A549 (cell line): ENCODE data around the gene IDUA. TPM values are rescaled to one million over a fixed set of nuclear protein-coding genes. Genes with fewer than 3 reads are reported as not detected.

ENCODE experiments used
- ATAC-seq, 2 experiments: fragments of 200-7000 bp in 1 of 2; fragments of >200 bp in 1 of 2; cut with Nextera tagmentation in 1 of 2; cut with Tn5 transposase in 1 of 2; 3 replicates each; pipeline versions ENCODE4 v1.8.0 to v1.9.1; 2018 to 2020; ENCODE audit warnings: mild to moderate bottlenecking in 1 of 2, moderate library complexity in 1 of 2
- CTCF ChIA-PET: fragments of 300-600 bp; sonication (Branson Sonifier 250); formaldehyde crosslinking; extraction: SDS; loops from one replicate; lab custom pipeline; 2021; ENCODE audit warnings: antibody characterized with exemption, inconsistent platforms; lab: Yijun Ruan, JAX
- POLR2A ChIA-PET: fragments of 350-600 bp; formaldehyde crosslinking; extraction: SDS; loops from one replicate; lab custom pipeline; 2021; ENCODE audit warnings: antibody characterized with exemption, inconsistent platforms; lab: Yijun Ruan, JAX
- DNase-seq, 2 experiments: peaks; one replicate each; pipeline versions ENCODE4 v3.0.0 to v3.0.0-alpha.2; 2011 to 2016; ENCODE audit warnings: low read depth in 1 of 2, low spot score in 1 of 2
- FAIRE-seq: peaks from 2 replicates; lab custom pipeline; 2011; peaks lifted over from hg19 to GRCh38; lab: Jason Lieb, UNC
- H3K27ac ChIP-seq, 2 experiments: fragments of >200 bp; sonication (Bioruptor Twin); formaldehyde crosslinking; 3 replicates each; pipeline ENCODE4 v1.5.1; 2016 to 2017
- H3K4me1 ChIP-seq: fragments of >200 bp; sonication (Bioruptor Twin); formaldehyde crosslinking; 3 replicates; pipeline ENCODE4 v1.6.1; 2016
- H3K4me2 ChIP-seq: fragments of >200 bp; sonication (Bioruptor Twin); formaldehyde crosslinking; 3 replicates; pipeline ENCODE4 v1.6.1; 2016
- H3K4me3 ChIP-seq: fragments of >200 bp; sonication (Bioruptor Twin); formaldehyde crosslinking; 3 replicates; pipeline ENCODE4 v1.5.1; 2016
- H3K9me3 ChIP-seq: fragments of >200 bp; sonication (Bioruptor Twin); formaldehyde crosslinking; 3 replicates; pipeline ENCODE4 v1.6.1; 2016
- BCL3 ChIP-seq: fragments of >200 bp; sonication (Bioruptor Twin); formaldehyde crosslinking; IDR thresholded peaks from 3 replicates; pipeline ENCODE4 v1.6.1; 2016
- CEBPB ChIP-seq, 2 experiments: fragments of >200 bp in 1 of 2; sonication (Bioruptor Twin) in 1 of 2; formaldehyde crosslinking in 1 of 2; IDR thresholded peaks; 2 replicates each; pipeline ENCODE4 v1.6.1; 2012 to 2016
- CHD4 ChIP-seq: fragments of 200-600 bp; sonication (generic); IDR thresholded peaks from 2 replicates; pipeline ENCODE4 v1.6.1; 2016; ENCODE audit warnings: antibody characterized with exemption, mild to moderate bottlenecking, borderline replicate concordance
- EHF ChIP-seq: fragments of 250-450 bp; sonication (Bioruptor Pico); IDR thresholded peaks from 2 replicates; pipeline ENCODE4 v1.5.0; 2020; ENCODE audit warnings: mild to moderate bottlenecking
- EHMT2 ChIP-seq: fragments of 200-600 bp; sonication (generic); IDR thresholded peaks from 2 replicates; pipeline ENCODE4 v1.6.1; 2016; ENCODE audit warnings: antibody characterized with exemption, low read depth, mild to moderate bottlenecking, moderate library complexity
- EP300 ChIP-seq, 2 experiments: fragments of >200 bp; sonication (Bioruptor Twin); formaldehyde crosslinking; IDR thresholded peaks; 2 replicates in 1 of 2; 3 replicates in 1 of 2; pipeline ENCODE4 v1.6.1; 2016 to 2017
- FOSL2 ChIP-seq, 2 experiments: fragments of 450-650 bp in 1 of 2; fragments of >200 bp in 1 of 2; sonication (Bioruptor Twin) in 1 of 2; formaldehyde crosslinking; IDR thresholded peaks; 2 replicates each; pipeline versions ENCODE4 v1.5.0 to v1.6.1; 2016 to 2020; ENCODE audit warnings: mild to moderate bottlenecking in 1 of 2, moderate library complexity in 1 of 2
- FOXS1 ChIP-seq: fragments of 250-450 bp; sonication (Bioruptor Pico); IDR thresholded peaks from 2 replicates; pipeline ENCODE4 v1.5.0; 2020; ENCODE audit warnings: mild to moderate bottlenecking, moderate library complexity
- HEYL ChIP-seq: fragments of 250-450 bp; sonication (Bioruptor Pico); IDR thresholded peaks from 2 replicates; pipeline ENCODE4 v1.8.0; 2021; ENCODE audit warnings: mild to moderate bottlenecking, moderate library complexity
- HMGXB4 ChIP-seq: fragments of 250-450 bp; sonication (Bioruptor Pico); IDR thresholded peaks from 2 replicates; pipeline ENCODE4 v1.5.0; 2021; ENCODE audit warnings: mild to moderate bottlenecking, moderate library complexity, borderline replicate concordance
- HOXA7 ChIP-seq: fragments of 250-450 bp; sonication (Bioruptor Pico); IDR thresholded peaks from 2 replicates; pipeline ENCODE4 v1.5.0; 2020; ENCODE audit warnings: mild to moderate bottlenecking, moderate library complexity
- HOXB5 ChIP-seq: fragments of 250-450 bp; sonication (Bioruptor Pico); IDR thresholded peaks from 2 replicates; pipeline ENCODE4 v1.5.0; 2020; ENCODE audit warnings: mild to moderate bottlenecking, moderate library complexity
- KDM1A ChIP-seq: fragments of 200-600 bp; sonication (generic); IDR thresholded peaks from 2 replicates; pipeline ENCODE4 v1.6.1; 2016; ENCODE audit warnings: low read depth, mild to moderate bottlenecking
- MAFK ChIP-seq: fragments of 450-650 bp; IDR thresholded peaks from 2 replicates; pipeline ENCODE4 v1.6.1; 2014; ENCODE audit not compliant: partially characterized antibody
- MYC ChIP-seq: IDR thresholded peaks from 2 replicates; pipeline ENCODE4 v1.6.1; 2012; ENCODE audit warnings: mild to moderate bottlenecking, inconsistent platforms, low read length, improper control_type of control experiment, borderline replicate concordance
- NFE2L2 ChIP-seq: fragments of 150-350 bp; conservative IDR thresholded peaks from 2 replicates; pipeline ENCODE4 v1.6.1; 2014; ENCODE audit warnings: low read length
- NPAS2 ChIP-seq: fragments of 250-450 bp; sonication (Bioruptor Pico); IDR thresholded peaks from 2 replicates; pipeline ENCODE4 v1.8.0; 2022; ENCODE audit warnings: mild to moderate bottlenecking, moderate library complexity, borderline replicate concordance
- PBX3 ChIP-seq: IDR thresholded peaks from 2 replicates; pipeline ENCODE4 v1.6.1; 2012
- PHF8 ChIP-seq: fragments of 200-600 bp; sonication (generic); IDR thresholded peaks from 2 replicates; pipeline ENCODE4 v1.6.1; 2016; ENCODE audit warnings: low read depth, mild to moderate bottlenecking, antibody characterized with exemption, moderate library complexity, borderline replicate concordance
- POLR2A ChIP-seq: IDR thresholded peaks from 2 replicates; pipeline ENCODE4 v1.6.1; 2012; ENCODE audit warnings: mild to moderate bottlenecking, low read length
- REST ChIP-seq: fragments of 200-600 bp; sonication (generic); IDR thresholded peaks from 2 replicates; pipeline ENCODE4 v1.6.1; 2016; ENCODE audit warnings: antibody characterized with exemption, mild to moderate bottlenecking, moderate library complexity
- RFX5 ChIP-seq: fragments of 450-650 bp; IDR thresholded peaks from 2 replicates; pipeline ENCODE4 v1.7.1; 2014; ENCODE audit warnings: antibody characterized with exemption, mild to moderate bottlenecking, moderate library complexity
- RNF2 ChIP-seq: fragments of 200-600 bp; sonication (generic); IDR thresholded peaks from 2 replicates; pipeline ENCODE4 v1.6.1; 2016; ENCODE audit warnings: low read depth, mild to moderate bottlenecking, antibody characterized with exemption, moderate library complexity, borderline replicate concordance
- ZC3H11A ChIP-seq: fragments of 450-650 bp; IDR thresholded peaks from 2 replicates; pipeline ENCODE4 v1.6.1; 2014; ENCODE audit warnings: antibody characterized with exemption, mild to moderate bottlenecking
- ZFP36 ChIP-seq: fragments of 450-650 bp; IDR thresholded peaks from 2 replicates; pipeline ENCODE4 v1.6.1; 2014; ENCODE audit warnings: borderline replicate concordance; ENCODE audit not compliant: partially characterized antibody
- ZNF302 ChIP-seq: fragments of 250-450 bp; sonication (Bioruptor Pico); IDR thresholded peaks from 2 replicates; pipeline ENCODE4 v1.9.0; 2021; ENCODE audit warnings: inconsistent platforms, mild to moderate bottlenecking, moderate library complexity
- WGBS: methylation state at CpG from one replicate; pipeline ENCODE4 v1.1.6; 2017; ENCODE audit errors: missing lambda C conversion rate; 5-methylcytosine and 5-hydroxymethylcytosine counted together
- polyA plus RNA-seq, 4 experiments: library from polyadenylated mRNA; depleted of rRNA in 3 of 4; stranded (reverse); fragments of >200 nt; fragmentation: RNase III in 1 of 4; extraction: RNeasy Plus Mini Kit Qiagen cat#74134 plus additional on column Dnase treatment in 1 of 4; gene quantifications; 2 replicates in 3 of 4; 3 replicates in 1 of 4; pipeline ENCODE4 v1.2.3, GENCODE V29; 2011 to 2017

IDUA gene
- polyA plus RNA-seq, 2 of the 4 experiments (the other 2 are of a cell fraction): 3.1 to 19.4 TPM

- TF ChIP-seq HEYL (no peak), MAFK (no peak), KDM1A (no peak), BCL3 (no peak), ZFP36 (no peak), EHF (no peak), REST (no peak), HOXB5 (CRISPR knock-in tag) (no peak), ZNF302 (no peak), MYC (no peak), HOXA7 (CRISPR knock-in tag) (no peak), FOXS1 (CRISPR knock-in tag) (no peak), ZC3H11A (no peak), EHMT2 (no peak), RFX5 (no peak), FOSL2 (IDR thresholded peaks at IDR 0.05) (no peak), FOSL2 (CRISPR knock-in tag; IDR thresholded peaks at IDR 0.05) (no peak), POLR2A (no peak)
- H3K9me3 ChIP-seq: no peaks in the 10 kb centered on the region
- no peaks in the 10 kb centered on the region for H3K4me1 ChIP-seq
- ATAC-seq: peak in 1 of 2 experiments; percentile 25; a peak in 1 of 6 replicates
- no peak for DNase-seq
- no peak overlapping the region for H3K4me2 ChIP-seq
- FAIRE-seq: no peak
- H3K27ac ChIP-seq: no peak overlapping the region
- 100% methylated on average over 4 of the region's 26 CpGs for WGBS
- ChIA-PET CTCF (interaction anchor here (1.7 kb wide), 1 partner anchor 21 kb away, joined by 4 read pairs; no protein-coding TSS in a partner anchor), POLR2A (no interaction called here)
- no peak overlapping the region for H3K4me3 ChIP-seq
Measured at GRCh38 chr4:965048-965765, 21.6 kb upstream of the IDUA start.

- Histone ChIP-seq H3K4me1 (no peaks in the 10 kb centered on the region), H3K4me3 (no peak overlapping the region), H3K9me3 (no peaks in the 10 kb centered on the region), H3K4me2 (no peak overlapping the region), H3K27ac (no peak overlapping the region)
- ATAC-seq (no peak), DNase-seq (no peak), FAIRE-seq (no peak)
- ChIA-PET CTCF (interaction anchor here (1.7 kb wide), 1 partner anchor 22 kb away, joined by 4 read pairs; no protein-coding TSS in a partner anchor), POLR2A (no interaction called here)
- WGBS: 87% methylated on average over 7 of the region's 21 CpGs
- TF ChIP-seq CEBPB (IDR thresholded peaks at IDR 0.05) (no peak), EHF (no peak), NFE2L2 (no peak), REST (no peak), MYC (no peak), EP300 (IDR thresholded peaks at IDR 0.05) (no peak), CHD4 (no peak), RNF2 (no peak), ZFP36 (no peak), HEYL (no peak), PBX3 (no peak), NPAS2 (no peak), HMGXB4 (CRISPR knock-in tag) (no peak), PHF8 (no peak)
Measured at GRCh38 chr4:965766-966134, 21.1 kb upstream of the IDUA start.
